HL-60 (cell line): ENCODE data around the gene TP53INP2.

Experiments used
- CTCF ChIP-seq: IDR thresholded peaks from one replicate; pipeline ENCODE4 v1.5.1; 2011; ENCODE audit warnings: low read length, control low read depth, inconsistent platforms; ENCODE audit not compliant: insufficient read depth
- POLR2AphosphoS5 ChIP-seq: IDR thresholded peaks from 2 replicates; pipeline ENCODE4 v1.6.1; 2012; ENCODE audit warnings: low read depth

GRCh38 chr20:34706302-34706875 lies 2.2 kb downstream of the TP53INP2 start:
- TF ChIP-seq CTCF (no peak), POLR2AphosphoS5 (no peak)
